ENCODE results near the gene HIC1.

The HIC1 gene

GRCh38 chr17:2040219-2040827 lies 14.6 kb upstream of the HIC1 start:
- Histone ChIP-seq H3K36me3 (ENCODE audit: control insufficient read depth, insufficient read depth, low read length, severe bottlenecking) (peaks cover 35% of the 10 kb centered on the region), H3K9ac (ENCODE audit: low read length) (no peak overlapping the region), H3K27me3 (replicated peaks; ENCODE audit: control insufficient read depth, insufficient read depth, low read length) (no peaks in the 10 kb centered on the region), H3K4me1 (ENCODE audit: control insufficient read depth, insufficient read depth, low read length) (peaks cover 37% of the 10 kb centered on the region), H3K9me3 (ENCODE audit: control insufficient read depth, low read length) (no peaks in the 10 kb centered on the region), H3K4me3 (ENCODE audit: low read length) (no peak overlapping the region)
- DNase-seq (ENCODE audit: low read depth) = no peak

- Histone ChIP-seq H3K27me3 (replicated peaks; ENCODE audit: control insufficient read depth, insufficient read depth, low read length) (no peaks in the 10 kb centered on the region), H3K36me3 (ENCODE audit: control insufficient read depth, insufficient read depth, low read length, severe bottlenecking) (peaks cover 29% of the 10 kb centered on the region), H3K9me3 (ENCODE audit: control insufficient read depth, low read length) (no peaks in the 10 kb centered on the region), H3K9ac (ENCODE audit: low read length) (peak overlapping the region; percentile 93), H3K4me1 (ENCODE audit: control insufficient read depth, insufficient read depth, low read length) (peaks cover 37% of the 10 kb centered on the region), H3K4me3 (ENCODE audit: low read length) (peak overlapping the region; percentile 88)
- no peak for DNase-seq (ENCODE audit: low read depth)
These were observed 13.9 kb upstream of the HIC1 start for GRCh38 chr17:2040942-2041560.

GRCh38 chr17:2041561-2042389 lies 13.1 kb upstream of the HIC1 start, which contains the start of gene OVCA2:
Gene OVCA2, plus strand, starts transcription at chr17:2042022. Its CDS starts 26 bp downstream, at chr17:2042048.
- peak within 1 kb of the TSS; percentile 88 for H3K4me3 ChIP-seq (ENCODE audit: low read length)
- H3K36me3 ChIP-seq (ENCODE audit: control insufficient read depth, insufficient read depth, low read length, severe bottlenecking) = peaks cover 22% of the 10 kb centered on the region
- peak within 1 kb of the TSS; percentile 93 for H3K9ac ChIP-seq (ENCODE audit: low read length)
- no peaks in the 10 kb centered on the region for H3K9me3 ChIP-seq (ENCODE audit: control insufficient read depth, low read length)
- DNase-seq (ENCODE audit: low read depth) = peak; percentile 99
- H3K27me3 ChIP-seq (replicated peaks; ENCODE audit: control insufficient read depth, insufficient read depth, low read length) = no peaks in the 10 kb centered on the region
- H3K4me1 ChIP-seq (ENCODE audit: control insufficient read depth, insufficient read depth, low read length) = peaks cover 37% of the 10 kb centered on the region

DNA sequence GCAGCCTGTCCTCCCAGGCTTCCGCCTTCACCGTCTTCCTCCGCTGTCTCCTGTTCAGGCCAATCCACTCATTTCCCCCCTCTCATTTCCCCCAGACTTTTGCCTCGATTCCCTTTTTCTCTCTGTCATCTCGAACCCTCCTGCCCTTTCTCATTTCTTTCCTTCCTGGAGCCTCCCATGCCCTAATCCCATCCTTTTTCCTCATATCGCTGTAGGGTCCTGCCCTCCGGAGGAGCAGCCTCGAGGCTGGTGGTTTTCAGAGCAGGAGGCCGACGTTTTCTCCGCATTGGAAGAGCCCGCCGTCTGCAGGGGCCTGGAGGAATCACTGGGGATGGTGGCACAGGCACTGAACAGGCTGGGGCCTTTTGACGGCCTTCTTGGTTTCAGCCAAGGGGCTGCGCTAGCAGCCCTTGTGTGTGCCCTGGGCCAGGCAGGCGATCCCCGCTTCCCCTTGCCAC lies 12.5 kb upstream of the HIC1 start:
- peaks cover 37% of the 10 kb centered on the region for H3K4me1 ChIP-seq (ENCODE audit: control insufficient read depth, insufficient read depth, low read length)
- peak; percentile 77 for DNase-seq (ENCODE audit: low read depth)
- peak overlapping the region; percentile 88 for H3K4me3 ChIP-seq (ENCODE audit: low read length)
- H3K27me3 ChIP-seq (replicated peaks; ENCODE audit: control insufficient read depth, insufficient read depth, low read length) = no peaks in the 10 kb centered on the region
- H3K36me3 ChIP-seq (ENCODE audit: control insufficient read depth, insufficient read depth, low read length, severe bottlenecking) = peaks cover 16% of the 10 kb centered on the region
- H3K9ac ChIP-seq (ENCODE audit: low read length) = peak overlapping the region; percentile 93
- no peaks in the 10 kb centered on the region for H3K9me3 ChIP-seq (ENCODE audit: control insufficient read depth, low read length)

DNA sequence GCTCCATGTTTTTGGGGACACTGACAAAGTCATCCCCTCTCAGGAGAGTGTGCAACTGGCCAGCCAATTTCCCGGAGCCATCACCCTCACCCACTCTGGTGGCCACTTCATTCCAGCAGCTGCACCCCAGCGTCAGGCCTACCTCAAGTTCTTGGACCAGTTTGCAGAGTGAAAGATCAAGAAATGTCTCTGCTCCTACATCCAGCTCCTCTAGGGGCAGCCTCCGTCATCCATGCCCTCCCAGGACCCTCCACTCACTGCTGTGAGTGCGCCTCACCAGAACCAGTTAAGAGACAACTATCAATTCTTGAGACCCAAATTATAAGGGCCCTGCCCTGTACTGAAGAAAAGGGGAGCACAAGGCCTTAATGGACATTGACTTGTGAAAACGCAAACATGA lies 12.0 kb upstream of the HIC1 start:
- H3K4me3 ChIP-seq (ENCODE audit: low read length) = peak overlapping the region; percentile 88
- no peak for DNase-seq (ENCODE audit: low read depth)
- H3K9me3 ChIP-seq (ENCODE audit: control insufficient read depth, low read length) = no peaks in the 10 kb centered on the region
- no peaks in the 10 kb centered on the region for H3K27me3 ChIP-seq (replicated peaks; ENCODE audit: control insufficient read depth, insufficient read depth, low read length)
- peak overlapping the region; percentile 93 for H3K9ac ChIP-seq (ENCODE audit: low read length)
- peaks cover 37% of the 10 kb centered on the region for H3K4me1 ChIP-seq (ENCODE audit: control insufficient read depth, insufficient read depth, low read length)
- H3K36me3 ChIP-seq (ENCODE audit: control insufficient read depth, insufficient read depth, low read length, severe bottlenecking) = peaks cover 11% of the 10 kb centered on the region

DNA sequence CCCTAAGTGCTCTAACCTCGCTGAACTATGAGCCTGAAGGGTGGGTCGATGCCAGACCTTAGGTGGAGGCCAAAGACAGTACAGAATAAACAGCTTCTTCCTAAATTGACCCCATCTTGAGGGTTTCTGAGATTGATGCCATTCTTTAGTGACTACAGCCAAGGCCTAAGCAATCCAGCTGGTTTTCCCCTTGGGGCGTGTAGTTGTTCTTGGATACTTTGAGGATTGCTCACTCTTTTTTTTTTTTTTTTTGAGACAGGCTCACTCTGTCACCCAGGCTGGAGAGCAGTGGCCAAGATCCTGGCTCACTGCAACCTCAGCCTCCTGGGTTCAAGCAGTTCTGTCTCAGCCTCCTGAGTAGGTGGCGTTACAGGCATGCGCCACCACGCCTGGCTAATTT lies 11.1 kb upstream of the HIC1 start:
- DNase-seq (ENCODE audit: low read depth) = peak; percentile 76
- Histone ChIP-seq H3K36me3 (ENCODE audit: control insufficient read depth, insufficient read depth, low read length, severe bottlenecking) (peaks cover 11% of the 10 kb centered on the region), H3K4me3 (ENCODE audit: low read length) (no peak overlapping the region), H3K9ac (ENCODE audit: low read length) (peak overlapping the region; percentile 93), H3K4me1 (ENCODE audit: control insufficient read depth, insufficient read depth, low read length) (peaks cover 40% of the 10 kb centered on the region), H3K9me3 (ENCODE audit: control insufficient read depth, low read length) (no peaks in the 10 kb centered on the region), H3K27me3 (replicated peaks; ENCODE audit: control insufficient read depth, insufficient read depth, low read length) (no peaks in the 10 kb centered on the region)

DNA sequence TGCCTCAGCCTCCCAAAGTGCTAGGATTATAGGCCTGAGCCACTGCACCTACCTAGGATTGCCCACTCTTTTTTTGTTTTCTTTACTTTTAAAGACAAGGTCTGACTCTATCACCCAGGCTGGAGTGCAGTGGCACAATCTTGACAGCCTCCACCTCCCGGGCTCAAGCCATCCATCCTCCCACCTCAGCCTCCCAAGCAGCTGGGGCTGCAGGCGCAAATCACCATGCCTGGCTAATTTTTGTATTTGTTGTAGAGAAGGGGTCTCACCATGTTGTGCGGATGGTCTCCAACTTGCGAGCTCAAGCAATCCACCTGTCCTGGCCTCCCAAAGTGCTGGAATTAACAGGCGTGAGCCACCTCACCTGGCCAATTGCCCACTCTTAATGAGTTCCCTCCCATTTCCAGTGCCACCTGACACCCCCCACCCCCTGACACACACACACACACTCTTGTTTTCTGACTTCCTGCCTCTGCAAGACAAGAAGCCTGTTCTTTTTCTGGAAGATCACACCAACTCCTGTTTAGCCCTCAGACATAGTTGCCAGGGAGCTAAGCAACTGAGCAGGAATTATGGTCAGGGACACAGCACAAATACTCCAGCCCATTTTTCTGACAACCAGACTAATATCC lies 10.5 kb upstream of the HIC1 start:
- Histone ChIP-seq H3K27me3 (replicated peaks; ENCODE audit: control insufficient read depth, insufficient read depth, low read length) (no peaks in the 10 kb centered on the region), H3K9ac (ENCODE audit: low read length) (no peak overlapping the region), H3K4me3 (ENCODE audit: low read length) (no peak overlapping the region), H3K4me1 (ENCODE audit: control insufficient read depth, insufficient read depth, low read length) (peaks cover 44% of the 10 kb centered on the region), H3K9me3 (ENCODE audit: control insufficient read depth, low read length) (no peaks in the 10 kb centered on the region), H3K36me3 (ENCODE audit: control insufficient read depth, insufficient read depth, low read length, severe bottlenecking) (peaks cover 11% of the 10 kb centered on the region)
- DNase-seq (ENCODE audit: low read depth) = no peak

DNA sequence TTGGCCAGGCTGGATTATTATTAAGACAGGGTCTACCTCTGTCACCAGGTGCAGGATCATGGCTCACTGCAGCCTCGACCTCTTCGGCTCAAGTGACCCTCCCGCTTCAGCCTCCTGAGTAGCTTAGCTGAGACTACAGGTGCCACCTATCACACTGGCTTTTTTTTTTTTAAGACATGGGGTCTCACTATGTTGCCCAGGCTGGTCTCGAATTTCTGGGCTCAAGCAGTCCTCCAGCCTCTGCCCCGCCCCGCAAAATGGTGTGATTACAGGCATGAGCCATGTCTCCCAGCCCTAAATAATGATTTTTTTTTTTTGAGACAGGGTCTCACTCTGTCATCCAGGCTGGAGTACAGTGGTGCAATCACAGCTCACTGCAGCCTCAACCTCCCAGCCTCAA lies 7.3 kb upstream of the HIC1 start:
- DNase-seq (ENCODE audit: low read depth) = no peak
- H3K27me3 ChIP-seq (replicated peaks; ENCODE audit: control insufficient read depth, insufficient read depth, low read length) = no peaks in the 10 kb centered on the region
- peaks cover 34% of the 10 kb centered on the region for H3K4me1 ChIP-seq (ENCODE audit: control insufficient read depth, insufficient read depth, low read length)
- peaks cover 4% of the 10 kb centered on the region for H3K36me3 ChIP-seq (ENCODE audit: control insufficient read depth, insufficient read depth, low read length, severe bottlenecking)
- H3K9me3 ChIP-seq (ENCODE audit: control insufficient read depth, low read length) = no peaks in the 10 kb centered on the region
- H3K4me3 ChIP-seq (ENCODE audit: low read length) = no peak overlapping the region
- no peak overlapping the region for H3K9ac ChIP-seq (ENCODE audit: low read length)

GRCh38 chr17:2048805-2049204 lies 6.1 kb upstream of the HIC1 start:
- Histone ChIP-seq H3K4me3 (ENCODE audit: low read length) (peak overlapping the region; percentile 86), H3K27me3 (replicated peaks; ENCODE audit: control insufficient read depth, insufficient read depth, low read length) (no peaks in the 10 kb centered on the region), H3K4me1 (ENCODE audit: control insufficient read depth, insufficient read depth, low read length) (peaks cover 22% of the 10 kb centered on the region), H3K9ac (ENCODE audit: low read length) (peak overlapping the region; percentile 84), H3K9me3 (ENCODE audit: control insufficient read depth, low read length) (no peaks in the 10 kb centered on the region), H3K36me3 (ENCODE audit: control insufficient read depth, insufficient read depth, low read length, severe bottlenecking) (no peaks in the 10 kb centered on the region)
- no peak for DNase-seq (ENCODE audit: low read depth)

DNA sequence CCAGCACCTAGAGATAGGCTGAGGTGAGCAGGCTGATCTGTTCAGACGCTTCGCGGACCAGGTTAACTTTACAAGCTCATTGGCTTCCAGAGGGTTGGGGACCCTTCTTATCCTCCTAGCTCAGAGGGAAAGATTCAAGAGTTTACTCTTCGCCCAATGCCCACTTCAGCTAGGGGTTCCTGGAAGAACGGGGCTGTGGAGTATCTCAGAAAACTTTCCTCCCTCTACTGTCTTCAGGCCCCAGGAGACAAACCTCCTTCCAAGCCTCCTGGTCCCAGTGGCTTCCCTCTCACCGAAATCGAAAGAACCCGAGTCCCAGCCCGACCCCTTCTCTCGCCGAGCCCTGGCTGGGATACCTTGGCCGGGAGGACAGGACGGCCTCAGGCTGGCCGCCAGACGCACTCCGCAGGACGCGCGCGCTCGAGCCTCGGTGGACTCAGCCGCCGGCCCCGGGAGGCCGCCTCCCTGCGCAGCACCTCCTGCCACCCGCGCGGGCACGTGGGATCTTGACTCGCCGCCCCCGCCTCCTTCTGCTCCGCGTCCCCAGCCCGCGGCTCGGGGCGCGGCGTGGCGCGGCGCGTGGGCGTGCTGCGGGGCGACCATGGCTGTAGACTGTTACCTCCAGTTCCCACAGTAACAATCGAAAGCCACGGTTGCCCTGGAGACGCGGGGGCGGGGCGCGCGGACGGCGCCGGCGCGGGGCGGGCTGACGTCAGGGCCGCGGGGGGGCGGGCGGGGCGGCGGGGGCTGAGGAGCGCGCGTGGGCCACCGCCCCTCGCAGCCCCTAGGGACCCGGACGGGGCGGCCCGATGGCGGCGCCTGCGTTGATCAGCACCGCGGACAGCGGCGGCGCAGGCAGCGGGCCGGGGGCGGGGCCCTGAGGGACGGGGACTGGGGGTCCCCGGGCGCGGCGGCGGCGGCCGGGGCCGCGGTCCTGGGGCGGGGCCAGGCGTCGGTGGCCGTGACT lies 5.3 kb upstream of the HIC1 start:
- Histone ChIP-seq H3K9ac (ENCODE audit: low read length) (peak overlapping the region; percentile 84), H3K4me1 (ENCODE audit: control insufficient read depth, insufficient read depth, low read length) (peaks cover 14% of the 10 kb centered on the region), H3K36me3 (ENCODE audit: control insufficient read depth, insufficient read depth, low read length, severe bottlenecking) (no peaks in the 10 kb centered on the region), H3K27me3 (replicated peaks; ENCODE audit: control insufficient read depth, insufficient read depth, low read length) (no peaks in the 10 kb centered on the region), H3K9me3 (ENCODE audit: control insufficient read depth, low read length) (no peaks in the 10 kb centered on the region), H3K4me3 (ENCODE audit: low read length) (peak overlapping the region; percentile 86)
- DNase-seq (ENCODE audit: low read depth) = peak; percentile 94

Data from adipocyte (in vitro differentiated cells).